ENCODE measurements around the gene C2orf76.

- no peak for TF ChIP-seq CTCF (IDR thresholded peaks at IDR 0.05; ENCODE audit: low read length)
- no peak for TF ChIP-seq EZH2 (optimal IDR thresholded peaks at IDR 0.05; ENCODE audit: low read depth, low read length)
- no peak for TF ChIP-seq EZH2phosphoT487 (IDR thresholded peaks at IDR 0.05; ENCODE audit: low read length)
These were observed 1.2 kb downstream of the C2orf76 start for GRCh38 chr2:119365436-119365835.
